IMR-90 (cell line): ENCODE measurements around the gene IRAK1.

Experiments used
- CEBPB ChIP-seq: IDR thresholded peaks from 2 replicates; pipeline ENCODE4 v1.6.1; 2012; ENCODE audit warnings: low read depth, low read length, improper control_type of control experiment
- CTCF ChIP-seq: conservative IDR thresholded peaks from 2 replicates; pipeline ENCODE4 v1.5.1; 2012; ENCODE audit warnings: mild to moderate bottlenecking, low read depth, low read length, improper control_type of control experiment
- MAZ ChIP-seq: IDR thresholded peaks from 2 replicates; pipeline ENCODE4 v1.6.1; 2012; ENCODE audit warnings: low read depth, mild to moderate bottlenecking, low read length, improper control_type of control experiment, moderate library complexity, borderline replicate concordance
- MXI1 ChIP-seq: IDR thresholded peaks from 2 replicates; pipeline ENCODE4 v1.6.1; 2012; ENCODE audit warnings: low read depth, mild to moderate bottlenecking, low read length, moderate library complexity, borderline replicate concordance
- POLR2A ChIP-seq: IDR thresholded peaks from 2 replicates; pipeline ENCODE4 v1.6.1; 2012; ENCODE audit warnings: mild to moderate bottlenecking, low read depth, low read length
- RAD21 ChIP-seq: IDR thresholded peaks from 2 replicates; pipeline ENCODE4 v1.6.1; 2012; ENCODE audit warnings: low read length, improper control_type of control experiment
- USF2 ChIP-seq: fragments of 150-350 bp; IDR thresholded peaks from 2 replicates; pipeline ENCODE4 v1.6.1; 2017; ENCODE audit warnings: mild to moderate bottlenecking, antibody characterized with exemption, low read length, low read depth

- TF ChIP-seq CTCF (no peak), MAZ (no peak), CEBPB (no peak), POLR2A (no peak), MXI1 (no peak), RAD21 (no peak), USF2 (no peak)
These were observed 26.6 kb downstream of the IRAK1 start for GRCh38 chrX:153993079-153993478.
